Astrocyte (in vitro differentiated cells and primary cell): ENCODE results near the gene ATF6B.

ENCODE experiments used
- EZH2 ChIP-seq: IDR thresholded peaks from 2 replicates; pipeline ENCODE4 v1.6.1; 2012; ENCODE audit warnings: mild to moderate bottlenecking, low read length, inconsistent platforms; ENCODE audit not compliant: insufficient read depth
- TF ChIP-seq, protein P1 (sequence below): IDR thresholded peaks from 2 replicates; pipeline ENCODE4 v1.5.1; 2011; ENCODE audit warnings: low read depth, mild to moderate bottlenecking, inconsistent platforms, low read length, moderate library complexity; ENCODE audit not compliant: insufficient read depth

DNA sequence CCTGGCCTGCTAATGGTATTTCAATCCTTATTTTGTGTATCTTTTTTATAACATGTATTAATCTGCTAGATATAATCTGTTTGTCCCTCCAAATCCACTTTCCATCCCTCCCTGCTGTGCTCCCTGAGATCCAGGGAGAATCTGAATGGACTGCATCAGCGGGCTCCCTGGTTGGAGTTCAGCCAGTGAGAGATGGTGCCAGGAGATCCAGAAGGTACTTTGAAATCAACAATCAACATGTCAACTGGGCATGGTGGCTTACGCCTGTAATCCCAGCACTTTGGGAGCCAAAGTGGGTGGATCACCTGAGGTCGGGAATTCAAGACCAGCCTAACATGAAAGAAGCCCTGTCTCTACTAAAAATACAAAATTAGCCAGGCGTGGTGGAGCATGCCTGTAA, 4.4 kb downstream of the ATF6B start:
- TF ChIP-seq, protein P1, sequence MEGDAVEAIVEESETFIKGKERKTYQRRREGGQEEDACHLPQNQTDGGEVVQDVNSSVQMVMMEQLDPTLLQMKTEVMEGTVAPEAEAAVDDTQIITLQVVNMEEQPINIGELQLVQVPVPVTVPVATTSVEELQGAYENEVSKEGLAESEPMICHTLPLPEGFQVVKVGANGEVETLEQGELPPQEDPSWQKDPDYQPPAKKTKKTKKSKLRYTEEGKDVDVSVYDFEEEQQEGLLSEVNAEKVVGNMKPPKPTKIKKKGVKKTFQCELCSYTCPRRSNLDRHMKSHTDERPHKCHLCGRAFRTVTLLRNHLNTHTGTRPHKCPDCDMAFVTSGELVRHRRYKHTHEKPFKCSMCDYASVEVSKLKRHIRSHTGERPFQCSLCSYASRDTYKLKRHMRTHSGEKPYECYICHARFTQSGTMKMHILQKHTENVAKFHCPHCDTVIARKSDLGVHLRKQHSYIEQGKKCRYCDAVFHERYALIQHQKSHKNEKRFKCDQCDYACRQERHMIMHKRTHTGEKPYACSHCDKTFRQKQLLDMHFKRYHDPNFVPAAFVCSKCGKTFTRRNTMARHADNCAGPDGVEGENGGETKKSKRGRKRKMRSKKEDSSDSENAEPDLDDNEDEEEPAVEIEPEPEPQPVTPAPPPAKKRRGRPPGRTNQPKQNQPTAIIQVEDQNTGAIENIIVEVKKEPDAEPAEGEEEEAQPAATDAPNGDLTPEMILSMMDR, result no peak
- no peak for TF ChIP-seq EZH2
